Hematopoietic multipotent progenitor cell (in vitro differentiated cells): ENCODE data around the gene MBTD1. TPM values are rescaled to one million over a fixed set of nuclear protein-coding genes. Genes with fewer than 3 reads are reported as not detected.
"Not testable (repeated sequence)": the region's sequence is repeated elsewhere in the genome, so short reads cannot be mapped to it uniquely, and the experiment has no call there.

Experiments used
- DNase-seq, 3 donors: peaks; one replicate each; pipeline ENCODE4 v3.0.0-alpha.2; 2011 to 2015; ENCODE audit warnings: low read depth in 2 of 3, low spot score in 2 of 3
- total RNA-seq: library from RNA; depleted of rRNA; stranded (reverse); fragments of >200 nt; gene quantifications from one replicate; pipeline ENCODE4 v1.2.3, GENCODE V29; 2012

Gene MBTD1
- total RNA-seq, 1 donor, result 15.9 TPM

- no peak for DNase-seq
Observed at GRCh38 chr17:51191895-51192294, 68.0 kb downstream of the MBTD1 start.

- no peak for DNase-seq
Observed at GRCh38 chr17:51189628-51190027, 70.2 kb downstream of the MBTD1 start.

- DNase-seq, result no peak
Observed at GRCh38 chr17:51189162-51189561, 70.7 kb downstream of the MBTD1 start.

GRCh38 chr17:51188271-51188833 is 71.5 kb downstream of the MBTD1 start:
- DNase-seq, result no peak

GRCh38 chr17:51185763-51186332 is 74.0 kb downstream of the MBTD1 start:
- no peak for DNase-seq

DNA sequence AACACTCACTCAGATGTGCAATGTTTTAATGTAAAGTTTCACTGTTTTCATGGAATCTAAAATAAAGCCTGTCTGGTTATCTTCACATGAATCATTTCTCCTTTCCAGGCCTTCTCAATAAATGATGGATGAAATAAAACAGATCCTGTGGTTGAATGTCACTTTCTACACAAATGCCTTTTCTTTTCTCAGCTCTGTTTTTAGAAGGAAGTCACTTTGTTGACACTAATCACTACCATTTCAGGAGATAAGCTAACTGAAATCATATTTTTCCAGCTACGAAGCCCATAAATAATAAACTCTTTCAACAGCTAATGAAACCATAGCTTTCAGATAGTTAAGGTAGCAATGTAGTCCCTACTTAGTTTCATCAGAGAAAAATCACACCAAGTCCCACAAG is 75.7 kb downstream of the MBTD1 start:
- no peak for DNase-seq

DNA sequence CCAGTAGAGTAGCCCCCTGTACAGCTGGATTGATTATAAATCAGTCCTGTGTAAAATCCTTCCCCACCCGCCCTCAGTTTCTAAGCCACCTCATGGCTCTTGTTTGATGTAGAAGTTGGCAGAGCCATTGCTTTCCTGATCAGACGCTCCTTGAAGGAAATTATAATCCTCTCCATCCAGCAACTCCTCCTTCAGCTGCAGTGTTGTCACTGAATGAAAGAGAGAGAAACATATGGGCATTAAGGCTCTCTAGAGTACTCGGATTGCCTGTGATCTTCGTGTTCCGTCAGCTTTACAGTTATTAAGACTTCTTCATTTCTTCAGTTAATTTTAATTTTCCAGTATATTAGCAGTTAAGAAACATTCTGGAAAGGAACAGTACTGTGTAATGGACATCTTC is 79.4 kb downstream of the MBTD1 start:
- no peak for DNase-seq

GRCh38 chr17:51172030-51172429 is 87.8 kb downstream of the MBTD1 start:
- not testable (repeated sequence) for DNase-seq

- DNase-seq, result no peak
Observed at GRCh38 chr17:51170736-51171135, 89.1 kb downstream of the MBTD1 start.

GRCh38 chr17:51169340-51169739 is 90.5 kb downstream of the MBTD1 start:
- no peak for DNase-seq

DNA sequence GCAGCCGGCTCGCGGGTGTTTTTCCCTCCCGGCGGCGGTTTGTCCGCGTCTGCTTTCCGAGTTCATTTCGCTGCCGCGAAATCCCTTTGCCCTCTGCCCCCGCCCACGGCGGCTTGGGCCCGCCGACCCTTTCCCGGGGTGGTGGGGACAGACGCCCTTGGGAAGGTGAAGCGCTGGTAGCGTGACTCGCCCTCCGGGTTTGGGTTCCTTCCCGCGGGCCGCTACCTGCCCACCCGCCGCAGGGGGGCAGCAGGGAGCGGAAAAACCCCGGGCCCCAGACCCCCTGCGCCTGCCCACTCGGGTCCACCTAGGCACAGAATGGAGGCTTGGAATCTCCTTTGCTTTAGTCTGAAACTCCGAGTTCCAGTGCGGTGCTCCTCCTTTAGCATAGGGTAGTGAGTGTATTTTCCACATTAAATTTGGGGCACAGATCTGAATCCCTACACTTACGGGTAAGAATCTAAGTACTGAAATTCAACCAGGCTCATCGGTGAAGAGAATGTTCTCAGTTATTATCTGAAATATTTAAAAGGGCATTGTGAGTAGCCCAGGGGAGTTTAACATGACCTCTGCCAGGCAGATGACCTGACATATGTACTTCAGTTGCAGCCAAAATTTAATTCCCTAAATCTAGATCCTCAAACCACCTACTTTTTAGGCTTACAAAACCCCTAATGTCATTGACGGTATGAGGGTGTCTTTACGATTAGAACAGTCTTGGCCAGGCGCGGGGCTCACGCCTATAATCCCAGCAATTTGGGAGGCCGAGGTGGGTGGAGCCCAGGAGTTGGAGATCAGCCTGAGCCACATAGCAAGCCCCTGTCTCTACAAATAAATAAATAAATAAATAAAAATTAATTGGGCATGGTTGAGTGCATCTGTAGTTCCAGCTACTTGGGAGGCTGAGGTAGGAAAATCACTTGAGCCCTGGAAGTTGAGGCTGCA is 92.6 kb downstream of the MBTD1 start:
- DNase-seq, result peak in 2 of 3 donors; percentile 70 to 72

- peak; percentile 36 to 69 (median 67) for DNase-seq
Observed at GRCh38 chr17:51166198-51166986, 93.5 kb downstream of the MBTD1 start, which contains the start of gene NME2. TSS of gene NME2 (plus strand) at chr17:51166411. CDS start at chr17:51166831, 420 bp downstream.

DNA sequence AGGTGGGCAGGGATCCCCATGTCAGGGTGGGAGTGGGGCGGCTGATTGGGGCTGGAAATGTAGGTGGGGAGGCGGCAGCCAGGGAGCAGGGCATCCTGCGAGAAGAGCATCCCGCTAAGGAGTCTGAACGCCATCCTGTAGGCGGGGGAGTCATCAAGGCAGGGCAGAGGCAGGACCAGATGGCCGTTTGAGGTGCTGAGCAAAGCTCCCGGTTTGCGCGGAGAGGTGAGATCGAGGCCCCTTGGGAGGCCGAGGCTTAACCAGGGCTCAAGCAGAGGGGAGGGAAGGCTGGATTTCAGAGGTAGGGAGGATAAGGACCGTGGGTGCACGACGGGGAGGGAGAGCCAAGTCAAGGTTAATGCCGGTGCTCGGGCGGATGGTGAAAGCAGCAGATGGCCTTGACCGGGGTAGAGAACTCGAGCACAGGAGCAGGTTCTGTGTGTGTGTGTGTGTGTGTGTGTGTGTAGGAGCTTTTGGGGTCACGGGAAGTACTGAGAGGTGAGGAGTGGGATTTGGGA is 94.1 kb downstream of the MBTD1 start:
- DNase-seq, result peak in 2 of 3 donors; percentile 22 to 60

DNA sequence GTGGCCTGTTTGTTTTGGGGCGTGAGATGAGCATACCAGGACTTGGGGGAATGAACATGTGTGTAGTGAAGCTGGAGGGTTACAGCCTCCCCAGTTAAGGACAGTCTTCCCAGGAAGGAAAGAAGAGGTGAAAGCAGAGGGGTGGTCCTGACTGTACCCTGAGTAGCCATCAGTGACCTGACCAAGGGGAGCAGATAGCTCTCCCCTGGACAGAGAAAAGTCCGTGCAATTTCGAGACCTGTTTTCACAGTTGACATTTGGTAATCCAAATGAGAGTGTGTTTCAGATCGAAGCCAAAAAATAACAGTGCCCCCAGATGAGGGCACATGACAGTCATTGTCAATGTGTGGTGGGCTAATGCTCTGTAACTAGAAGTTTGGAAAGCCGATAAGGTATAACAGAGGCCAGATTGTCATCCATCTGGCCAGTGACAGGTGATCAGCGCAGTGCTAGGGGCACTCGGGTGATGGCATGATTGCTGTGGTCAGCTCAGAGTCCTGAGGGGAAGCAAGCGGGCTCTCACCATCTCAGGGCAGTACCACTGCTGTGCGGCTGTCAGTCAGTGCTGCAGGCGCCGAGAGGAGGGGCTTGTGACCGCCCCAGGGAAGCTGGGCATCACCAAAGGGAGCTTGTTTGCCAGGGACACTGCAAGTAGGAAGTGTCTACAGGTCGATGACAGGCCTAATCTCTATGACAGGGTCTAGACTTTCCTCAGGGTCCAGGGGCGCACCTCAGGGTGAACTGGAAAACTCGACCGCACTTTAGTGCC is 94.8 kb downstream of the MBTD1 start:
- no peak for DNase-seq

GRCh38 chr17:51161541-51161940 is 98.3 kb downstream of the MBTD1 start:
- no peak for DNase-seq

DNA sequence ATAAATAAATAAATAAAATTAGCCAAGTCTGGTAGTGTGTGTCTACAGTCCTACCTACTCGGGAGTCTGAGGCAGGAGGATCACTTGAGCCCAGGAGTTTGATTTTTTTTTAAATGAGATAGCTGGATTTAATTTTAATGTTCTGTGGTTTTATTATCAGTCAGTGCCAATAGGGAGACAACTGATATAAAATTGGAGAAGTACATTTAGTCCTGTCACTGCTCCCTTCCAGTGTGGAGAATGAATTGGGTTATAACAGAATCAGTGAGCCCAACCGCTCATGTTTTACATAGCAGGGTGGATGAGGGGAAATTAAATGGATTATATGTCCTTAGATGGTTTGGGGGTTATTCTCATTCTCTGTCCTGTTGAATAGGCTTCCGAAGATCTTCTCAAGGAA is 100.2 kb downstream of the MBTD1 start:
- no peak for DNase-seq

- DNase-seq, result no peak
Observed at GRCh38 chr17:51155416-51155815, 104.4 kb downstream of the MBTD1 start.

DNA sequence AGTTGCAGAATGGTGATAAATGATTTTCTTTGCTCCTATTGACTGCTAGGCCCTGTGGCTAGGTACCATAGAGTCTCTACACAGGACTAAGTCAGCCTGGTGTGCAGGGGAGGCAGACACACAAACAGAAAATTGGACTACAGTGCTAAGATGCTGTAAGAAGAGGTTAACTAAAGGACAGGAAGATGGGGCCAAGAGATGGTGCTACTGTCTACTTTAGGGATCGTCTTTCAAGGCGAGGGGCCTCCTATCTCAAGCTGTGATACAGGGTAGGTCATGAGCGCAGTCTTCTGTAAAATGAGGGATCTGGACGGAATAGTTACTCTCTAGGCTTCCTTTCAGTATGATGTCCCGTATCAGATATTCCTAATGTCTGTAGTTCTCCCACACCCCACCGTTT is 105.7 kb downstream of the MBTD1 start:
- DNase-seq, result no peak

GRCh38 chr17:51153210-51154072 is 106.4 kb downstream of the MBTD1 start, which contains the start of gene NME1:
TSS of gene NME1 (plus strand) at chr17:51153559. CDS start at chr17:51155655, 2,096 bp downstream.
- peak; percentile 92 to 99 (median 99) for DNase-seq
